ENCODE results near the gene ZBTB9.

- TF ChIP-seq CTCF (IDR thresholded peaks at IDR 0.05 in 8 of 11, conservative IDR thresholded peaks at IDR 0.05 in 3 of 11) (no peak), POLR2A (IDR thresholded peaks at IDR 0.05) (no peak)
Observed at GRCh38 chr6:33442283-33442682, 12.1 kb upstream of the ZBTB9 start.
